ENCODE results near the gene LMAN2.

LMAN2 gene

DNA sequence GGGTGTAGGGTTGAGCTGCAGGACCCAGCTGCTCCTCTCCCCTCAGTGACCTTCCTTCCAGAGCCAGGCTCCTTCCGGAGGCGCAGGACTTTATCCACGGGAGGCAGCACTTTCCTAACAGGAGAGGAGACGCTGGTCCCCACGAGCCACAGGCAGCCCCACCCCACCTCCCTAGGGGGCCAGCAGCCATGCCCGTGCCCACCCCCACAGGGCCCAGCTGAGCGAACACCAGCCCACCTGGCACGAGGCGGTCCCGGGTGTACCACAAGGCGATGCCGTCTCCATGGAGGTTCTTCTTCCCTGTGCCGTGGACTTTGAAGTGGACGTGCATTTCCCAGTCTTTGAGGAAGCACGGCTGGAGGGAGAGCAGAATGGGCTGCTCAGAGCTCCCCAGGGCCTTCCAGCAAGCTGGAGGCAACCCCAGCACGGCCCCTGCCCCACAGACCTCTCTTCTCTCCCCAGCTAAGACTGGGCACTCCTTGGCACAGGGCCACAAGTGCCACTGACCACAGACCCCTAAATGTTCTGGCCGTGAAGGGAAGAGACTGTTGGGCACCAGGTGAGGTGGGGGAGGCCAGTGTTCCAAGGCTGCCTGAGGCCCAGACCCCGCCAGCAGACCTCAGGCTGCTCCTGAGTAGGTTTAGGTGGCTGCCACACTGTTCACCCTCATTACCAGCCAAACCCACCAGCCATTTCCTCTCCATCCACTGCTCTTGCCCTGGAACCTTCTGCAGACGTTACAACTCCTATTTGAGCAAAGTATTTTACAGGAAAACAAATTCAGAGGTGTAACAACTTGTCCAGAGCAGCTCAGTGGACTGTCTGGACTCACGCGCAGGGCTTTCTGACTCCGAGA lies 13.0 kb downstream of the LMAN2 start:
- Histone ChIP-seq H3K36me3 (ENCODE audit: control insufficient read depth in 1 of 2, insufficient read depth in 2 of 2, low read length in 2 of 2) (peaks cover 40 to 65% of the 10 kb centered on the region in 2 donors), H3K4me3 (ENCODE audit: low read depth in 1 of 2, low read length in 2 of 2) (no peak overlapping the region), H3K27ac (ENCODE audit: low read length) (no peak overlapping the region), H3K27me3 (ENCODE audit: low read depth, low read length) (no peaks in the 10 kb centered on the region), H3K9me3 (ENCODE audit: control insufficient read depth in 1 of 2, low read length in 2 of 2) (no peaks in the 10 kb centered on the region), H3K4me1 (ENCODE audit: control insufficient read depth in 1 of 2, insufficient read depth in 2 of 2, low read length in 2 of 2) (no peaks in the 10 kb centered on the region)

DNA sequence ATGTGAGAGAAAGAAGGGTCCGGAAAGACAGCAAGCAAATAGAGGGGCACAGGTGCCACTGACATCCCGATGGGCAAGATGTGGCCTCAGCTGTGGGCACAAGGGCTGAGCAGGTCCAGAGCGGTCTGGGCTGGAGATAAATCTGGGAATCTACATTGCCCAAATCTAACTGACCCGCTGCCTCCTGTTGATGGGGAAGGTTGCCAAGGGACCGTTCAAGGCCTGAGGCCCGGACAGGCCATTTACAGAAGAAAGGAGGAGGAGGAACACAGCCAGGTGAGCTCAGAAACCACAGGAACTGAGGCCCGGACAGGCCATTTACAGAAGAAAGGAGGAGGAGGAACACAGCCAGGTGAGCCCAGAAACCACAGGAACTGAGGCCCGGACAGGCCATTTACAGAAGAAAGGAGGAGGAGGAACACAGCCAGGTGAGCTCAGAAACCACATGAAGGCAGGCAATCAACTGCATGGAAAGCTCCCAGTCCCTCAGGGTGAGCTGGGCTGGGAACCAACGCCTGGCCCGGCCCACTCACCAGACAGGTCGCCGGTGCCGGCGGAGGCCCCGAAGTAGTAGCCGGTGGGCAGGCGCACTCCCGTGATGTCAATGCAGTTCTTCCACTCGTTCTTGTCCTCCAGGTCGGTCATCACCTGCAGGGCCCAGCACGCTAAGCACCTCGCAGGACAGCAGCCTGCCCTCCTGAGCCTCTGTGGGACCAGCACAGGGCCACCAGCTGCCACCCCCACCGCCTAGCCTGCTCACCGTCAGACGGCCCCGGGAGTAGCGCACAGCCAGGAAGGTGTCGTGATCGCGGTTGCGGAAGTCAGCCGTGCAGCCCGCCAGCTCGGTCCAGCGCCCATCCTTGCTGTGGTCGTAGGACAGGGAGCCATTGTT lies 14.6 kb downstream of the LMAN2 start:
- Histone ChIP-seq H3K36me3 (ENCODE audit: control insufficient read depth in 1 of 2, insufficient read depth in 2 of 2, low read length in 2 of 2) (peaks cover 40 to 81% of the 10 kb centered on the region in 2 donors), H3K9me3 (ENCODE audit: control insufficient read depth in 1 of 2, low read length in 2 of 2) (no peaks in the 10 kb centered on the region), H3K4me3 (ENCODE audit: low read depth in 1 of 2, low read length in 2 of 2) (no peak overlapping the region), H3K4me1 (ENCODE audit: control insufficient read depth in 1 of 2, insufficient read depth in 2 of 2, low read length in 2 of 2) (no peaks in the 10 kb centered on the region), H3K27ac (ENCODE audit: low read length) (no peak overlapping the region), H3K27me3 (ENCODE audit: low read depth, low read length) (no peaks in the 10 kb centered on the region)

DNA sequence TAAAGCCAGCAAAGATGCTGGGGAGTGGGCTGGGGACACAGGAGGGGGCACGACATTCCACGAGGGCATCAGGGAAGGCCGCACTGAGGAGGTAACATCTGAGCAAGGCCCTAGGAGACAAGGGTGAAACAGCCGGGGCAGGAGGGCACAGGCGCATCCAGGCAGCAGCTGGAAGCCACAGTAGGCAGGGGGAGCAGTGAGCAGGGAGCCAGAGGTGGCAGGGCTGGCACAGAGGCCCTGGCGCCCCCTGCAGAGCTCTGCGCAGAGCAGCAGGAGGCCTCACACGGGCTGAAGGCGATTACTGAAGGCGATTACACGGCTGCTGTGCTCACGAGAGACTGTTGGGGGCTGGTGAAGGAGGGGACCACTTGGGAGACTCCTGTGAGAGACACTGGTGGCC lies 15.4 kb downstream of the LMAN2 start:
- Histone ChIP-seq H3K27ac (ENCODE audit: low read length) (no peak overlapping the region), H3K9me3 (ENCODE audit: control insufficient read depth in 1 of 2, low read length in 2 of 2) (no peaks in the 10 kb centered on the region), H3K4me1 (ENCODE audit: control insufficient read depth in 1 of 2, insufficient read depth in 2 of 2, low read length in 2 of 2) (no peaks in the 10 kb centered on the region), H3K36me3 (ENCODE audit: control insufficient read depth in 1 of 2, insufficient read depth in 2 of 2, low read length in 2 of 2) (peaks cover 40 to 83% of the 10 kb centered on the region in 2 donors), H3K27me3 (ENCODE audit: low read depth, low read length) (no peaks in the 10 kb centered on the region), H3K4me3 (ENCODE audit: low read depth in 1 of 2, low read length in 2 of 2) (no peak overlapping the region)

DNA sequence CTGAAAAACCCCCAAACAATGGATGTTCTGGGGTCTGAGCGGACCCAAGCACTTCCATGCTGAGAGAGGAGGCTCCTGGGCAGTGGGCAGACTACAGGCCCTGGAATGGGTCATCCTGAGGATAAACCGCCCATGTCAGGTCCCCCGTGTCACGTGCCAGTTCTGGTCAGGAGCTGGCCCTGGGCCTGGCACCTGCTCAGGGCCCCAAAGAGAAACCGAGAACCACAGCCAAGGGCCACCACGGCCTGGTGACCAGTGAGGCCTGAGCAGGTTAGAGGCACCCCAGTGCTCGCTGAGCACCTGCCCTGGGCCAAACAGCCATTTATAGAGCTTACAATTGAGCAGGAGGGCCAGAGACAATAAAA lies 15.8 kb downstream of the LMAN2 start:
- Histone ChIP-seq H3K9me3 (ENCODE audit: control insufficient read depth in 1 of 2, low read length in 2 of 2) (no peaks in the 10 kb centered on the region), H3K4me3 (ENCODE audit: low read depth in 1 of 2, low read length in 2 of 2) (no peak overlapping the region), H3K36me3 (ENCODE audit: control insufficient read depth in 1 of 2, insufficient read depth in 2 of 2, low read length in 2 of 2) (peaks cover 42 to 86% of the 10 kb centered on the region in 2 donors), H3K4me1 (ENCODE audit: control insufficient read depth in 1 of 2, insufficient read depth in 2 of 2, low read length in 2 of 2) (no peaks in the 10 kb centered on the region), H3K27ac (ENCODE audit: low read length) (no peak overlapping the region), H3K27me3 (ENCODE audit: low read depth, low read length) (no peaks in the 10 kb centered on the region)

DNA sequence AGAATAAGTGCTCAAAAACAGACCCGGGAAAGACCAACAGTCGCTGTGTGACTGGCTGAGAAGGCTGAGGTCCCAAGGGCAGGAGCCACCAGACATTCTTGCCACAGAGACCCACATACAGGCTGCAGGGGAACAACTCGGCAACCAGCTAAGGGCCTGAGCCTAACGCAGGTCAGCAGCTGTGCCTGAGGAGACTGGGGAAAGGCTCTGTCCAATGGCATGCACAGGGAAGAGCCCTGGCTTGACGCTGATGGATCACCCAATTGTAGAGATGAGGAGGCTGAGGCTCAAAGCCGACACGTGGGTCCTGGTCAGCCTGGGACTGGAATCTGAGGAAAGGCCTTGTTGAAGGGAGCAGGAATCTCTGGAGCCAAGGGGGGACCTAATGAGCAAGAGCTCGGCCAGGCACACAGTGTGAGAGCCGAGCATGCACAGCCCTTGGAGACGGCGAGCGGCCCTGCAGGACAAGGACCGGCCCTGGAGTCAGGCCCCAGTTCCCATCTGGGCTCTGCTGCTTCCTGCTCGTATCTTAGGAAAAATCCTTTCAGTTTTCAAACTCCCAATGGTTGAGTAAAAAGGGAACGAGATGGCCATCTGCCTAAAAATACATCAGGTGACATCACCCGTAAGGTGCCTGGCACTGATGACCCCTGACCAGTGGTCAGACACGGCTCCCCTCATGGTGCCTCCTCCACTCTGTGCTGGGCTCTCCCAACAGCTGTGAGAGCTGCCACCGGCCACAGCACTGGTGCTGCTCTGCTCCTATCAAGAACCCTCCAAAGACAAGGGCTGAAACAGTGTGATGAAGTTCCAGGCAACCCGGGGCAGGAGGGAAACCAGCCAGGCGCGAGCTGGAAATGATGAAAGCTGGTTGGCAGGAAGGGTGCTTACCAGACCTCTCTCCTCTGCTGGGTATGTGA lies 16.4 kb downstream of the LMAN2 start:
- Histone ChIP-seq H3K36me3 (ENCODE audit: control insufficient read depth in 1 of 2, insufficient read depth in 2 of 2, low read length in 2 of 2) (peaks cover 48 to 91% of the 10 kb centered on the region in 2 donors), H3K9me3 (ENCODE audit: control insufficient read depth in 1 of 2, low read length in 2 of 2) (no peaks in the 10 kb centered on the region), H3K4me1 (ENCODE audit: control insufficient read depth in 1 of 2, insufficient read depth in 2 of 2, low read length in 2 of 2) (no peaks in the 10 kb centered on the region), H3K27ac (ENCODE audit: low read length) (no peak overlapping the region), H3K4me3 (ENCODE audit: low read depth in 1 of 2, low read length in 2 of 2) (no peak overlapping the region), H3K27me3 (ENCODE audit: low read depth, low read length) (no peaks in the 10 kb centered on the region)

DNA sequence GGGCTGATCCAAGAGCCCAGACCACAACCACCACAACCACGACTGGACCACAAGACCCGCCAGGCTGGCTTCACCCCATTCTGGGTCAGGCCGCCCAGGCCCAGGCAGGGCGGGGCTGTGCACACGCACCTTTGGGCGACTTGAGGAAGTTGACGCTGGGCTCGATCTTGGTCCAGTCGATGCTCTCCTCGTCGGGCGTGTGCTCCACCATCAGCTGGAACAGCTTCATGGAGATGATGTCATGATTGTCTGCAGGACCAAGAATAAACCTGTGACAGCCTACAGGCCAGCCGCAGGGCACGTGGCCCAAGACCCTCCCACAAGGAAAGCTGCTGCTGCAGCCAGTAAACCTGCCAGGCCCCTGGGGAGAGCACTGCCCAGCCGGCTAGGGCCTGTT lies 17.3 kb downstream of the LMAN2 start:
- Histone ChIP-seq H3K9me3 (ENCODE audit: control insufficient read depth in 1 of 2, low read length in 2 of 2) (no peaks in the 10 kb centered on the region), H3K4me1 (ENCODE audit: control insufficient read depth in 1 of 2, insufficient read depth in 2 of 2, low read length in 2 of 2) (no peaks in the 10 kb centered on the region), H3K27ac (ENCODE audit: low read length) (no peak overlapping the region), H3K27me3 (ENCODE audit: low read depth, low read length) (no peaks in the 10 kb centered on the region), H3K4me3 (ENCODE audit: low read depth in 1 of 2, low read length in 2 of 2) (no peak overlapping the region), H3K36me3 (ENCODE audit: control insufficient read depth in 1 of 2, insufficient read depth in 2 of 2, low read length in 2 of 2) (peaks cover 55 to 91% of the 10 kb centered on the region in 2 donors)

DNA sequence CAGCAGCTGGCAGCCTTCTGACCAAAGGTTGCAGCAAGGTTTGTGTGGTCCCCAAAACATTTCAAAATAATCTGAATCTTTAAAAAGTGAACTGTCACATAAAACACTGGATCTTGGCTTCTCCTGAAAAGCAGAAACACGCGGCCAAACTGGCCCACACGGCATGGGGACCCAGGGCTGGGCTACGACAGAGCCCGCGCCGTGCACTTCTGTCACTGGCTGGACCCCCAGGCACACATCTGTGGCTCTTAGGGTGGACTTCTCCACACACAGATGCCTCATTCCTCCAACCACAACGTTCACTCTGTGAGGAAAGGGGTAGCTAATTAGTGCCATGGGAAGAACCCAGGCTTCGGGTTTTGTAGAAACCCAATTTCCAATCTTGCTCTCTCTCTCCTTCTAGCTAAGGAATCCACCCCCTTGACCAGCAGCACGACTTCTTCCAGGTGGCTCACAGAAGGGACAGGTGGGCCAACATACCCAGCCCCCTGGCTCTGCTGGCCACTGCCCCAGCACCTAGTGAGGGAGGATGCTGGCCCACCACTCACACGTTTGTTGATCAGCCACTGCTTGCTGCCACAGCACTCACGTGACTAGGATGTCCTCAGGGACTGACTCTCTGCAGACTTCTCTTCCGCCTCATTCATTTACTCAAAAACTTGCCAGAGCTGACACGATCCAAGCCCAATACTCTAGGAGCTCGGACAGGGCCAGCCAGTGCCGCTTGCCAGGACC lies 17.9 kb downstream of the LMAN2 start:
- no peaks in the 10 kb centered on the region for H3K4me1 ChIP-seq (ENCODE audit: control insufficient read depth in 1 of 2, insufficient read depth in 2 of 2, low read length in 2 of 2)
- no peak overlapping the region for H3K27ac ChIP-seq (ENCODE audit: low read length)
- H3K4me3 ChIP-seq (ENCODE audit: low read depth in 1 of 2, low read length in 2 of 2), result no peak overlapping the region
- H3K9me3 ChIP-seq (ENCODE audit: control insufficient read depth in 1 of 2, low read length in 2 of 2), result no peaks in the 10 kb centered on the region
- no peaks in the 10 kb centered on the region for H3K27me3 ChIP-seq (ENCODE audit: low read depth, low read length)
- H3K36me3 ChIP-seq (ENCODE audit: control insufficient read depth in 1 of 2, insufficient read depth in 2 of 2, low read length in 2 of 2), result peaks cover 53 to 85% of the 10 kb centered on the region in 2 donors

DNA sequence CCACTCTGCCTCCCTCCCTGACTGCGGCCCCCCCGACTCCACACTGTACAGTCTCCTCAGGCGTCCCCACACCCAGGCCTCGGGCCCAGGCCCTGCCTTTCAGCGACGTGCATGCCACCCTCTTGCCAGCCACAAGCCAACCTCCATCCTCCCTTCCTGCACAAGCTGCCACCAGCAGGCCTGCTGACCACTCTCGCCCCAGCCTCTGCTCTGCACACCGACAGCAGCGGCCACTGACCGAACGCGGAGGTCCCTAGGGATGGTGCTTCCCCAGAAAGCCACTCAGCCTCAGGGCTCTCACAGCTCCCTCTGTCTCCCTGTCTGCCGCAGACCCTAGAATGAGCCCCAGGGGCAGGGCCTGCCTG lies 18.6 kb downstream of the LMAN2 start:
- no peak overlapping the region for H3K27ac ChIP-seq (ENCODE audit: low read length)
- no peak overlapping the region for H3K4me3 ChIP-seq (ENCODE audit: low read depth in 1 of 2, low read length in 2 of 2)
- no peaks in the 10 kb centered on the region for H3K27me3 ChIP-seq (ENCODE audit: low read depth, low read length)
- no peaks in the 10 kb centered on the region for H3K9me3 ChIP-seq (ENCODE audit: control insufficient read depth in 1 of 2, low read length in 2 of 2)
- H3K36me3 ChIP-seq (ENCODE audit: control insufficient read depth in 1 of 2, insufficient read depth in 2 of 2, low read length in 2 of 2), result peaks cover 46 to 83% of the 10 kb centered on the region in 2 donors
- no peaks in the 10 kb centered on the region for H3K4me1 ChIP-seq (ENCODE audit: control insufficient read depth in 1 of 2, insufficient read depth in 2 of 2, low read length in 2 of 2)

DNA sequence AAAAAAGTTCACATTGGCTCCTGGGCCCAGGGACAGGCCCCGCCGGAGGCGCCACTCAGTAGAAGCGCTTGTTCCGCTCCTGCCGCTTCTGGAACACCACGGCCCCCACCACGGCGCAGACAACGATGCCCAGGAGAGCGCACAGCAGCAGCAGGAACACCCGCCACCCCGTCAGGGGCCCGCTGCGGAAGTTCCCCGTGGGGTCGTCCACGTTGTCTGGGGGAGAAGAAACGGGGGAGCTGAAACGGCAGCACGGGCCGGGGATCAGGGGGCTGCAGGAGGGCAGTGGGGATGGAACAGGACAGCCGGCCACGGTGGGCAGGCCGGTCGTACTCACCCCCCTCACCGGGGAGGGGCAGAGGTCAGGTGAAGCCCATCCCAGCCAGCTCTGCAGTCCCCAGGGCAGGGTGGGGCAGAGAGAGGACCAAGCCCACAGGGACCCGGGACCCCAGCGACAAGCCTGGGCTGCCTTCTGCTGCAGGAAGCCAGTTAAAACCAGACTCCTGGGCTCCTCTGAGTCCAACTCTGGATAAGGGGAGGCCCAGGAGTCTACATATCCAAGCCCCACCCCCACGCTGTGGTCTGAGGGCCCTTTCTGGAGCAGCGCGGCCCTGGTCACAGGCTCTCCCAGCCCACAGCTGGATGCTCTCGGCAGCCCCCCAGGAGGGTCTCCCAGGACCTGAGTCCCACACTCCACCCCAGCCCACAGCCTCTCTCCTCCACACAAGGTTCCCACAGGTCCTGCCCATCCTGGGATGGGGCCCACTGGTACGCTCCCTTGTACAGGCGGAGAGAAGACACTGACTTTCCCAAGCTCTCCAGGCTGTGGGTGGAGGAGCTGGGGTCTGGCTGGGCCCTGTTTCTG lies 19.2 kb downstream of the LMAN2 start:
- Histone ChIP-seq H3K9me3 (ENCODE audit: control insufficient read depth in 1 of 2, low read length in 2 of 2) (no peaks in the 10 kb centered on the region), H3K36me3 (ENCODE audit: control insufficient read depth in 1 of 2, insufficient read depth in 2 of 2, low read length in 2 of 2) (peaks cover 41 to 81% of the 10 kb centered on the region in 2 donors), H3K27me3 (ENCODE audit: low read depth, low read length) (no peaks in the 10 kb centered on the region)

More for the DNA sequence above, 19.2 kb downstream of the LMAN2 start:
- no peaks in the 10 kb centered on the region for H3K4me1 ChIP-seq (ENCODE audit: control insufficient read depth in 1 of 2, insufficient read depth in 2 of 2, low read length in 2 of 2)
- no peak overlapping the region for H3K4me3 ChIP-seq (ENCODE audit: low read depth in 1 of 2, low read length in 2 of 2)
- no peak overlapping the region for H3K27ac ChIP-seq (ENCODE audit: low read length)
